ENCODE results near the gene OR52A1.
"Not testable (repeated sequence)": the region's sequence is repeated elsewhere in the genome, so short reads cannot be mapped to it uniquely, and the experiment has no call there.

The OR52A1 gene

DNA sequence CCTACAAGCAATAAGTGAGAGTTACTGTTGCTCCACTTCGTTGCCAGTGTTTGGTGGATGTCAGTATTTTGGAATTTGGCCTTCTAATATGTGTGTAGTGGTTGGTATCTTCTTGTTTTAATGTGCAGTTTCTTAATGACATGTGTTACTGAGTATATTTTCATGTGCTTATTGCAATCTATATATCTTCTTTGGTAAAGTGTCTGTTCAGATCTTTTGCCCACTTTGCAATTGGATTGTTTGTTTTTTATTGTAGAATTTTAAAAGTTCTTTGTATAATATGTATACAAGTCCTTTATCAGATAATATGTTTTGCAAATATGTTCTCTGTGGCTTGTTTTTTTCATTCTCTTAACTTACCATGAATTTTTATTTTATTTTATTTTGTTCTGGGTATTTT, 38.2 kb upstream of the OR52A1 start:
- H3K4me3 ChIP-seq (ENCODE audit: low read depth, low read length) = no peak overlapping the region
- no peak for DNase-seq (ENCODE audit: low read depth)
- TF ChIP-seq, protein P1, sequence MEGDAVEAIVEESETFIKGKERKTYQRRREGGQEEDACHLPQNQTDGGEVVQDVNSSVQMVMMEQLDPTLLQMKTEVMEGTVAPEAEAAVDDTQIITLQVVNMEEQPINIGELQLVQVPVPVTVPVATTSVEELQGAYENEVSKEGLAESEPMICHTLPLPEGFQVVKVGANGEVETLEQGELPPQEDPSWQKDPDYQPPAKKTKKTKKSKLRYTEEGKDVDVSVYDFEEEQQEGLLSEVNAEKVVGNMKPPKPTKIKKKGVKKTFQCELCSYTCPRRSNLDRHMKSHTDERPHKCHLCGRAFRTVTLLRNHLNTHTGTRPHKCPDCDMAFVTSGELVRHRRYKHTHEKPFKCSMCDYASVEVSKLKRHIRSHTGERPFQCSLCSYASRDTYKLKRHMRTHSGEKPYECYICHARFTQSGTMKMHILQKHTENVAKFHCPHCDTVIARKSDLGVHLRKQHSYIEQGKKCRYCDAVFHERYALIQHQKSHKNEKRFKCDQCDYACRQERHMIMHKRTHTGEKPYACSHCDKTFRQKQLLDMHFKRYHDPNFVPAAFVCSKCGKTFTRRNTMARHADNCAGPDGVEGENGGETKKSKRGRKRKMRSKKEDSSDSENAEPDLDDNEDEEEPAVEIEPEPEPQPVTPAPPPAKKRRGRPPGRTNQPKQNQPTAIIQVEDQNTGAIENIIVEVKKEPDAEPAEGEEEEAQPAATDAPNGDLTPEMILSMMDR (IDR thresholded peaks at IDR 0.05; ENCODE audit: control insufficient read depth, extremely low read depth, insufficient read depth) = no peak

DNA sequence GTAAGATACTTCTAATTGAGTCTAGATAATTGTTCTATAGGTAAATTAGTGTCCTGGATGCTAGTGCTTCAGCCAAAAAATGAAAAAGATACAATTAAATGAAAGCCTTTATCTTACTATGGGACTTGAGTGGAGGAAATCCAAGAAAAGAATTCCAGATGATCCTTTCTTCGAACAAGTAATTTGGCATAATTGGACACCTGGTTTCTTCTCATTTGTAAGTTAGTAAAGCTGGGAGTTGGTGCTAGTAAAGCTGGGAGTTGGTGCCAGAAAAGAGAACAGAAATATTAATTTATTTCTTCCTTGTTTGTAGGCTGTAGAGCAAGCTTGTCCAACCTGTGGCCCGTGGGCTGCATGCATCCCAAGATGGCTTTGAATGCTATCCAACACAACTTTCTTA, 33.6 kb upstream of the OR52A1 start:
- no peak for DNase-seq (ENCODE audit: low read depth)
- TF ChIP-seq, protein P1 (IDR thresholded peaks at IDR 0.05; ENCODE audit: control insufficient read depth, extremely low read depth, insufficient read depth) = no peak
- no peak overlapping the region for H3K4me3 ChIP-seq (ENCODE audit: low read depth, low read length)

DNA sequence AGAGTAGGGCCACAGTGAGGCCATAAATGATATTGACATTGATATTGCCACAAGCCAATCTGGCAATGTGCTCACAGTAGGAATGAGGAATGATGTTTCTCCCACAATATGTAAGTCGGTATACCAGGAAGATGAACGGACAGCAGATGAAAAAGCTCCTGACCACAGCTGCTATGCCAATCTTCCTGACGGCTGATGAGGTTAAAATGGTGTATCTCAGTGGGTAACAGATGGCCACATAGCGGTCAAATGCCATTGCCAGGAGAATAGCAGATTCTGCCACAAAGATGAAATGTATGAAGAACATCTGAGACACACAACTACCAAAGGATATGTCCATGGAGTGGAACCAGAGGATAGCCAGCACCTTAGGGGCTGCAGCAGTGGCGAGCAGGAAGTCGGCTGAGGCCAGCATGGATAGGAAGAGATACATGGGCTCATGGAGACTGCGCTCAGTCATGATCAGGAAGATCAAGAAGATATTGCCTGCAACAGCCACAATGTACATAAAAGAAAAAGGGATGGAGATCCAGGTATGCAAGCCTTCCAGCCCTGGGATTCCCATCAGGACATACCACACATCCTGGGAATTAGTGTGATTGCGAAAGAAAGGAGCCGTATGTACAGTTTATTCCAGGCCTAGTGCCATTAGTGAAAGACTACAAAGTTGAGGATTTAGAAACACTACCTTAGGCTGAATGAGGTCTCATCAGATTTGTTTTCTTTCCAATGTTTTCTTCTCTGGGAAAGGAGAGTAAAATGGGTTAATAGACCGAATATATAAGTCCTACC, 23.7 kb upstream of the OR52A1 start:
- TF ChIP-seq, protein P1 (IDR thresholded peaks at IDR 0.05; ENCODE audit: control insufficient read depth, extremely low read depth, insufficient read depth) = no peak
- H3K4me3 ChIP-seq (ENCODE audit: low read depth, low read length) = no peak overlapping the region
- no peak for DNase-seq (ENCODE audit: low read depth)

DNA sequence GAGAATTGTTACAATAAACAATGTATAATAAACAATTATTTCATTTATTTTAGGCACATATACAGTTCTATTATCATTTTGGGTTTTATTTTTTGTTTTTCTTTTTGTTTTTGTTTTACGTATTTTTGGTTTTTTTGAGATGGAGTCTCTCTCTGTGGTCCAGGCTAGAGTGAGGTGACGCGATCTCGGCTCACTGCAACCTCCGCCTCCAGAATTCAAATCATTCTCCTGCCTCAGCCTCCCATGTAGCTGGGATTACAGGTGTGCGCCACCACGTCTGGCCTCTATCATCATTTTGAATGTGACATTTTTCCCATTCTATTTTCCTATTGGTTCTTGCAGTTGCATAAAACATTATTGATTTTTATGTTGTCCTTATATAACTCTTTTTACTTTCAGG, 20.4 kb upstream of the OR52A1 start:
- TF ChIP-seq, protein P1 (IDR thresholded peaks at IDR 0.05; ENCODE audit: control insufficient read depth, extremely low read depth, insufficient read depth) = no peak
- DNase-seq (ENCODE audit: low read depth) = no peak
- no peak overlapping the region for H3K4me3 ChIP-seq (ENCODE audit: low read depth, low read length)

DNA sequence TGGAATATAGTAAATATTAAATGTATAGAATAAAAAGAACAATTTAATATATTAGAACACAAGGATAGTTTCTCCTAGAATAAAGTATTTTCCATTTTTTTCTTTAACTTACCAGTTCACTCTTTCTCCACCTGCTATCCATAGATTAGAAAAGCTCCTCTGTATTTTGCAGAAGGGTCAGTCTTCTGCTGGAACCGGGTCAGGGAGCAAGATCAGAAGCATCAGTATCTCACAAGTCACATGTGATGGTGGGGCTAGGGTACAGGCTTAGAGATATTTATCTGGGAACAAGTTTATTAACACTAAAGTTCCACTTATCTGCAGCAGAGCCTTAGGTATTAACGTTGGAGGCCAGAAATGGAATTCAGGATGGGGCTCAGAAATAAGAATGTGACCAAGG, 17.3 kb upstream of the OR52A1 start:
- no peak overlapping the region for H3K4me3 ChIP-seq (ENCODE audit: low read depth, low read length)
- TF ChIP-seq, protein P1 (IDR thresholded peaks at IDR 0.05; ENCODE audit: control insufficient read depth, extremely low read depth, insufficient read depth) = no peak
- no peak for DNase-seq (ENCODE audit: low read depth)

DNA sequence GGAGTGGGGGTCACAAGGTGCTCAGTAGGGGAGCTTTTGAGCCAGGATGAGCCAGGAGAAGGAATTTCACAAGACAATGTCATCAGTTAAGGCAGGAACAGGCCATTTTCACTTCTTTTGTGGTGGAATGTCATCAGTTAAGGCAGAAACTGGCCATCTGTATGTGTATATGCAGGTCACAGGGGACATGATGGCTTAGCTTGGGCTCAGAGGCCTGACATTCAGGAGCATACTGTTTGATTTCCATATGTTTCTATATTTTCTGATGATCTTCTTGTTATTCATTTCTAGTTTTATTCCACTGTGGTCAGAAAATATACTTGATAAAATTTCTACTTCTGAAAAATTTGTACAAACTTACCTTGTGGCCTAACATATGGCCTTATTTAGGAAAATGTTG, 11.3 kb upstream of the OR52A1 start:
- not testable (repeated sequence) for DNase-seq (ENCODE audit: low read depth); H3K4me3 ChIP-seq (ENCODE audit: low read depth, low read length)

DNA sequence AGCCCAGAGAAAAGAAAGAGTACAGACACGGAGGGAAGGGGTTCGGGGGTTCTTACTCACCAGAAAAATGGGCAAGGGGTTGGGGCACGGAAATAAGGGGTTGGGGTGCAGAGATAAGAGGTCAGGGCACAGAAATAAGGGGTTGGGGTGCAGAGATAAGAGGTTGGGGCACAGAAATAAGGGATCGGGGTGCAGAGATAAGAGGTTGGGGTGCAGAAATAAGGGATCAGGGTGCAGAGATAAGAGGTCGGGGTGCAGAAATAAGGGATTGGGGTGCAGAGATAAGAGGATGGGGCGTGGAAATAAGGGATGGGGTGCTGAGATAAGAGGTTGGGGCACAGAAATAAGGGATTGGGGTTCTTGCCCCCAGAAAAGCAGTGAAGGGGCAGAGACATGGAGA, 10.2 kb upstream of the OR52A1 start:
- not testable (repeated sequence) for H3K4me3 ChIP-seq (ENCODE audit: low read depth, low read length); DNase-seq (ENCODE audit: low read depth)

DNA sequence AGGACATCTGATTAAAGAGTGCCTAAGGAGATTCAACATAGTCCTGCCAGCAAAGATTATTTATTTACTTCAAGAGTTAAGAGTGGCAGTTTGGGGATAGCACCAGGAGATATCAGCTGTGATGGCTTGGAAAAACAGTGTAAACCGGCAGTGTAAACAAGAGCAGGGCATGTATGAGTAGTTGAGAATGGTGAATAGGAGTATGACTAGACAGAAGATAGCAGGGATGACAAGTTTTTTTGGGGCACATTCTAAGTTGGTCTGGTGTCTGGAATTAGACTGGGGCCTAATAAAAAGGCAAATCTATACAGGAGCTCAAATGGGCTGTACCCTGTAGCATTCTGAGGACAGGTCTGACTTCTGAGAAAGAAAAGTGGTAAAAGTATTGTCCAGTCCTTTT, 6.5 kb upstream of the OR52A1 start:
- not testable (repeated sequence) for DNase-seq (ENCODE audit: low read depth); H3K4me3 ChIP-seq (ENCODE audit: low read depth, low read length)

DNA sequence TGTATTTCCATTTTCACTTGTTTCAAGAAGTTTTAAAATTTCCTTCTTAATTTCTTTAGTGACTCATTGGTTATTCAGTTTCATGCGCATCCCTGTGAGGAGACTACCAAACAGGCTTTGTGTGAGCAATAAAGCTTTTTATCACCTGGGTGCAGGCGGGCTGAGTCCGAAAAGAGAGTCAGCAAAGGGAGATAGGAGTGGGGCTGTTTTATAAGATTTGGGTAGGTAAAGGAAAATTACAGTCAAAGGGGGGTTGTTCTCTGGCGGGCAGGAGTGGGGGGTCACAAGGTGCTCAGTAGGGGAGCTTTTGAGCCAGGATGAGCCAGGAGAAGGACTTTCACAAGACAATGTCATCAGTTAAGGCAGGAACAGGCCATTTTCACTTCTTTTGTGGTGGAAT, 5.7 kb upstream of the OR52A1 start:
- not testable (repeated sequence) for DNase-seq (ENCODE audit: low read depth); H3K4me3 ChIP-seq (ENCODE audit: low read depth, low read length)
